ENCODE data around the gene NACAD.

NACAD gene
- long read RNA-seq, result 0 reads

- no peak for TF ChIP-seq REST (IDR thresholded peaks at IDR 0.05; ENCODE audit: insufficient replicate concordance, low read depth)
- no peak for TF ChIP-seq GABPA (IDR thresholded peaks at IDR 0.05; ENCODE audit: low read depth)
- TF ChIP-seq CTCF (IDR thresholded peaks at IDR 0.05; ENCODE audit: insufficient read depth, low read length), result no peak
- TF ChIP-seq SPI1 (IDR thresholded peaks at IDR 0.05; ENCODE audit: borderline replicate concordance, low read depth), result no peak
- TF ChIP-seq POLR2AphosphoS5 (IDR thresholded peaks at IDR 0.05; ENCODE audit: low read depth), result no peak
- no peak within 1 kb of the TSS for H3K27ac ChIP-seq (replicated peaks)
- peaks cover 10% of the 10 kb centered on the region for H3K27me3 ChIP-seq (ENCODE audit: insufficient read depth, poor library complexity, severe bottlenecking)
- no peak for DNase-seq (ENCODE audit: low read depth in 1 of 2, low spot score in 1 of 2)
- no peak within 1 kb of the TSS for H3K4me3 ChIP-seq (replicated peaks; ENCODE audit: insufficient read depth, low read length)
These were observed at the start of gene NACAD for GRCh38 chr7:45088821-45089340. NACAD (minus strand) TSS chr7:45088969; CDS start chr7:45088894, 75 bp downstream.

GRCh38 chr7:45136106-45137060 lies 47.6 kb upstream of the NACAD start:
- no peak overlapping the region for H3K27ac ChIP-seq (replicated peaks)
- no peaks in the 10 kb centered on the region for H3K27me3 ChIP-seq (ENCODE audit: insufficient read depth, poor library complexity, severe bottlenecking)
- DNase-seq (ENCODE audit: low read depth in 1 of 2, low spot score in 1 of 2), result peak; percentile 57 to 79
- no peak for TF ChIP-seq SPI1 (IDR thresholded peaks at IDR 0.05; ENCODE audit: borderline replicate concordance, low read depth)
- TF ChIP-seq GABPA (IDR thresholded peaks at IDR 0.05; ENCODE audit: low read depth), result no peak
- no peak for TF ChIP-seq REST (IDR thresholded peaks at IDR 0.05; ENCODE audit: insufficient replicate concordance, low read depth)
- TF ChIP-seq CTCF (IDR thresholded peaks at IDR 0.05; ENCODE audit: insufficient read depth, low read length), result peak; percentile 87
- TF ChIP-seq POLR2AphosphoS5 (IDR thresholded peaks at IDR 0.05; ENCODE audit: low read depth), result no peak
- H3K4me3 ChIP-seq (replicated peaks; ENCODE audit: insufficient read depth, low read length), result no peak overlapping the region

GRCh38 chr7:45133877-45134276 lies 45.1 kb upstream of the NACAD start:
- TF ChIP-seq CTCF (IDR thresholded peaks at IDR 0.05; ENCODE audit: insufficient read depth, low read length), result no peak
- no peak for TF ChIP-seq POLR2AphosphoS5 (IDR thresholded peaks at IDR 0.05; ENCODE audit: low read depth)
- no peak for TF ChIP-seq REST (IDR thresholded peaks at IDR 0.05; ENCODE audit: insufficient replicate concordance, low read depth)
- TF ChIP-seq GABPA (IDR thresholded peaks at IDR 0.05; ENCODE audit: low read depth), result no peak
- no peak for TF ChIP-seq SPI1 (IDR thresholded peaks at IDR 0.05; ENCODE audit: borderline replicate concordance, low read depth)
- Histone ChIP-seq H3K27me3 (ENCODE audit: insufficient read depth, poor library complexity, severe bottlenecking) (no peaks in the 10 kb centered on the region), H3K4me3 (replicated peaks; ENCODE audit: insufficient read depth, low read length) (no peak overlapping the region), H3K27ac (replicated peaks) (no peak overlapping the region)
- DNase-seq (ENCODE audit: low read depth in 1 of 2, low spot score in 1 of 2), result no peak
